PC-3 (cell line): ENCODE results near the gene MED12. TPM values are rescaled to one million over a fixed set of nuclear protein-coding genes. Genes with fewer than 3 reads are reported as not detected.

Experiments used
- ATAC-seq: fragments of 200-7000 bp; cut with Tn5 transposase; 2 replicates; pipeline ENCODE4 v1.9.1; 2020; ENCODE audit warnings: mild to moderate bottlenecking, moderate library complexity
- BruUV-seq: library from RNA; stranded (reverse); fragments of 400-500 nt; replicated peaks from 2 replicates; lab custom pipeline; 2021; lab: Mats Ljungman, UMichigan
- CTCF ChIA-PET: fragments of 300-600 bp; sonication (Branson Sonifier 250); formaldehyde crosslinking; loops from one replicate; lab custom pipeline; 2022; ENCODE audit warnings: antibody characterized with exemption; lab: Charles Lee
- POLR2A ChIA-PET: fragments of 300-600 bp; sonication (Branson Sonifier 250); formaldehyde crosslinking; loops from one replicate; lab custom pipeline; 2022; ENCODE audit warnings: antibody characterized with exemption; ENCODE audit not compliant: unreplicated experiment; lab: Charles Lee
- DNase-seq: peaks from one replicate; pipeline ENCODE4 v3.0.0-alpha.2; 2015
- H2AFZ ChIP-seq: fragments of 300-600 bp; sonication (generic); 2 replicates; pipeline ENCODE4 v1.6.0; 2016; ENCODE audit warnings: antibody characterized with exemption, low read length
- H3F3A ChIP-seq: fragments of 300-600 bp; sonication (generic); one replicate; pipeline ENCODE4 v1.6.0; 2017; ENCODE audit warnings: antibody characterized with exemption, low read length, control low read depth, mild to moderate bottlenecking; ENCODE audit not compliant: unreplicated experiment
- H3K27ac ChIP-seq: fragments of 300-600 bp; sonication (generic); 2 replicates; pipeline ENCODE4 v1.5.1; 2016; ENCODE audit warnings: mild to moderate bottlenecking, low read length
- H3K27me3 ChIP-seq: fragments of 300-600 bp; sonication (generic); 2 replicates; pipeline ENCODE4 v1.6.1; 2016; ENCODE audit warnings: low read length, mixed read lengths
- H3K36me3 ChIP-seq: fragments of 300-600 bp; sonication (generic); 2 replicates; pipeline ENCODE4 v1.6.1; 2016; ENCODE audit warnings: low read depth, mixed run types, low read length, mixed read lengths
- H3K4me1 ChIP-seq: fragments of 300-600 bp; sonication (generic); 2 replicates; pipeline ENCODE4 v1.5.1; 2016; ENCODE audit warnings: low read length; ENCODE audit not compliant: insufficient read depth
- H3K4me2 ChIP-seq: fragments of 300-600 bp; sonication (generic); 2 replicates; pipeline ENCODE4 v1.6.0; 2016; ENCODE audit warnings: low read length
- H3K4me3 ChIP-seq: fragments of 300-600 bp; sonication (generic); 2 replicates; pipeline ENCODE4 v1.5.1; 2016; ENCODE audit warnings: mild to moderate bottlenecking, low read length, mixed read lengths
- H3K79me2 ChIP-seq: fragments of 300-600 bp; sonication (generic); 2 replicates; pipeline ENCODE4 v1.6.1; 2017; ENCODE audit warnings: low read length, mixed read lengths
- H3K9ac ChIP-seq: fragments of 300-600 bp; sonication (generic); 2 replicates; pipeline ENCODE4 v1.6.0; 2016; ENCODE audit warnings: mild to moderate bottlenecking, low read length
- H3K9me2 ChIP-seq: fragments of 300-600 bp; sonication (generic); replicated peaks from 2 replicates; pipeline ENCODE4 v1.6.1; 2016; ENCODE audit warnings: mixed run types, low read length, mixed read lengths
- H3K9me3 ChIP-seq: fragments of 300-600 bp; sonication (generic); 2 replicates; pipeline ENCODE4 v1.6.1; 2016; ENCODE audit warnings: low read length, mixed read lengths
- H4K20me1 ChIP-seq: fragments of 300-600 bp; sonication (generic); 2 replicates; pipeline ENCODE4 v1.6.1; 2016; ENCODE audit warnings: low read length, mixed read lengths
- EZH2 ChIP-seq: fragments of 300-600 bp; sonication (generic); IDR thresholded peaks from one replicate; pipeline ENCODE4 v1.6.1; 2017; ENCODE audit warnings: antibody characterized with exemption, mild to moderate bottlenecking, low read length; ENCODE audit not compliant: unreplicated experiment
- EZH2phosphoT487 ChIP-seq: fragments of 300-600 bp; sonication (generic); IDR thresholded peaks from 2 replicates; pipeline ENCODE4 v1.6.1; 2018; ENCODE audit warnings: mild to moderate bottlenecking, antibody characterized with exemption, low read length, borderline replicate concordance
- intact Hi-C: fragments of 100-400 bp; cut with micrococcal nuclease; formaldehyde crosslinking; loops from 2 replicates; pipeline ENCODE4 v1.9.0; 2023
- total RNA-seq: library from RNA; depleted of rRNA; stranded (reverse); fragments of >200 nt; gene quantifications from 2 replicates; pipeline ENCODE4 v1.2.3, GENCODE V29; 2014
- TF ChIP-seq, protein P1 (sequence below): fragments of 300-600 bp; sonication (generic); conservative IDR thresholded peaks from 2 replicates; pipeline ENCODE4 v1.5.1; 2017; ENCODE audit warnings: antibody characterized with exemption, low read depth, mild to moderate bottlenecking, low read length

Gene MED12
- total RNA-seq, 1 experiment from 2014 or later, result 45.8 TPM

- H3K36me3 ChIP-seq, result no peaks in the 10 kb centered on the region
- no peaks in the 10 kb centered on the region for H3K27me3 ChIP-seq
- ChIA-PET POLR2A (no interaction called here), CTCF (no interaction called here)
- no peak overlapping the region for H3K4me2 ChIP-seq
- no peaks in the 10 kb centered on the region for H3K79me2 ChIP-seq
- no peak overlapping the region for H3K9ac ChIP-seq
- H3K4me3 ChIP-seq, result no peak overlapping the region
- TF ChIP-seq, protein P1, sequence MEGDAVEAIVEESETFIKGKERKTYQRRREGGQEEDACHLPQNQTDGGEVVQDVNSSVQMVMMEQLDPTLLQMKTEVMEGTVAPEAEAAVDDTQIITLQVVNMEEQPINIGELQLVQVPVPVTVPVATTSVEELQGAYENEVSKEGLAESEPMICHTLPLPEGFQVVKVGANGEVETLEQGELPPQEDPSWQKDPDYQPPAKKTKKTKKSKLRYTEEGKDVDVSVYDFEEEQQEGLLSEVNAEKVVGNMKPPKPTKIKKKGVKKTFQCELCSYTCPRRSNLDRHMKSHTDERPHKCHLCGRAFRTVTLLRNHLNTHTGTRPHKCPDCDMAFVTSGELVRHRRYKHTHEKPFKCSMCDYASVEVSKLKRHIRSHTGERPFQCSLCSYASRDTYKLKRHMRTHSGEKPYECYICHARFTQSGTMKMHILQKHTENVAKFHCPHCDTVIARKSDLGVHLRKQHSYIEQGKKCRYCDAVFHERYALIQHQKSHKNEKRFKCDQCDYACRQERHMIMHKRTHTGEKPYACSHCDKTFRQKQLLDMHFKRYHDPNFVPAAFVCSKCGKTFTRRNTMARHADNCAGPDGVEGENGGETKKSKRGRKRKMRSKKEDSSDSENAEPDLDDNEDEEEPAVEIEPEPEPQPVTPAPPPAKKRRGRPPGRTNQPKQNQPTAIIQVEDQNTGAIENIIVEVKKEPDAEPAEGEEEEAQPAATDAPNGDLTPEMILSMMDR, result no peak
- TF ChIP-seq EZH2 (no peak), EZH2phosphoT487 (no peak)
- DNase-seq (no peak), ATAC-seq (no peak)
- H2AFZ ChIP-seq, result no peak overlapping the region
- H3F3A ChIP-seq, result peaks cover 4% of the 10 kb centered on the region
- no peaks in the 10 kb centered on the region for H4K20me1 ChIP-seq
- peaks cover 14% of the 10 kb centered on the region for H3K4me1 ChIP-seq
- no peaks in the 10 kb centered on the region for H3K9me3 ChIP-seq
- H3K27ac ChIP-seq, result no peak overlapping the region
- no peaks in the 10 kb centered on the region for H3K9me2 ChIP-seq
- intact Hi-C loops, result no loop called here
- BruUV-seq, result no TSS peak
Measured at GRCh38 chrX:71085900-71086299, 32.5 kb upstream of the MED12 start.

DNA sequence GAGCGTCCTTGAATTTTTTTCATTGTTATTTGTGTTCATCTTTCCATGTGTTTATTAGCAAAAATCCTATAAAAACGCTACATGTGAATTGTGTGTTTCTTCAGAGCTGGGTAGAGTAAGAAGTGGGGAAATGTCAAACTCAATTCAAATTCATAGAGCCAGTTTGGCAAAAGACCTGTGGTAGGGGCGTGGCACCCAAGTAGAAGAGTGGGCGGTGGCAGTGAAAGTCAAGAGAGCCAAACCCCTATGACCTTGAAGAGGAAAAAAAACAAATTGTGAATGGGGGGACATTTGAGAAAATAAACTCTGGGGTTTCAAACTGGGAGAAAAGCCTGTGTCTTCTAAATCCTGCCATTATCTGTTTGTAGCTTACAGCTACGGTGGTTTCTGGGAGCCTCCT lies 27.1 kb upstream of the MED12 start:
- ChIA-PET CTCF (no interaction called here), POLR2A (no interaction called here)
- H3K4me3 ChIP-seq, result no peak overlapping the region
- H3K4me2 ChIP-seq, result no peak overlapping the region
- no peaks in the 10 kb centered on the region for H4K20me1 ChIP-seq
- H3K36me3 ChIP-seq, result no peaks in the 10 kb centered on the region
- no peaks in the 10 kb centered on the region for H3F3A ChIP-seq
- no peak overlapping the region for H2AFZ ChIP-seq
- H3K27me3 ChIP-seq, result no peaks in the 10 kb centered on the region
- no peaks in the 10 kb centered on the region for H3K9me3 ChIP-seq
- DNase-seq (no peak), ATAC-seq (no peak)
- H3K27ac ChIP-seq, result no peak overlapping the region
- H3K79me2 ChIP-seq, result no peaks in the 10 kb centered on the region
- BruUV-seq, result no TSS peak
- peaks cover 5% of the 10 kb centered on the region for H3K4me1 ChIP-seq
- intact Hi-C loops, result no loop called here
- no peak for TF ChIP-seq EZH2phosphoT487
- TF ChIP-seq, protein P1, result no peak
- no peak for TF ChIP-seq EZH2
- H3K9ac ChIP-seq, result no peak overlapping the region
- no peaks in the 10 kb centered on the region for H3K9me2 ChIP-seq

- H3K79me2 ChIP-seq, result no peaks in the 10 kb centered on the region
- no peaks in the 10 kb centered on the region for H3K9me3 ChIP-seq
- H3K4me1 ChIP-seq, result peaks cover 5% of the 10 kb centered on the region
- H3K9me2 ChIP-seq, result no peaks in the 10 kb centered on the region
- intact Hi-C loops, result no loop called here
- peak overlapping the region; percentile 100 for H3K4me2 ChIP-seq
- TSS peak; percentile 94 for BruUV-seq
- TF ChIP-seq EZH2phosphoT487 (no peak), EZH2 (no peak)
- TF ChIP-seq, protein P1, result no peak
- POLR2A ChIA-PET, result no interaction called here
- H4K20me1 ChIP-seq, result no peaks in the 10 kb centered on the region
- H3K9ac ChIP-seq, result peak overlapping the region; percentile 75
- no peaks in the 10 kb centered on the region for H3F3A ChIP-seq
- DNase-seq (no peak), ATAC-seq (no peak)
- no peak overlapping the region for H3K27ac ChIP-seq
- CTCF ChIA-PET, result no interaction called here
- no peaks in the 10 kb centered on the region for H3K27me3 ChIP-seq
- H2AFZ ChIP-seq, result peak overlapping the region; percentile 100
- peak overlapping the region; percentile 83 for H3K4me3 ChIP-seq
- no peaks in the 10 kb centered on the region for H3K36me3 ChIP-seq
Measured at GRCh38 chrX:71095033-71095432, 23.4 kb upstream of the MED12 start.
